NCI-H82 treated with DMSO at 0.1 percent for 48 hours (cell line): ENCODE measurements around the gene RFX2.
A peak's percentile ranks its signal among the peaks of the same experiment; 100 is the strongest.
"Not testable (repeated sequence)": the region's sequence is repeated elsewhere in the genome, so short reads cannot be mapped to it uniquely, and the experiment has no call there.

Experiments used
- DNase-seq: peaks from one replicate; lab custom pipeline; 2025; ENCODE audit not compliant: unreplicated experiment; lab: John Stamatoyannopoulos, UW

Gene RFX2

DNA sequence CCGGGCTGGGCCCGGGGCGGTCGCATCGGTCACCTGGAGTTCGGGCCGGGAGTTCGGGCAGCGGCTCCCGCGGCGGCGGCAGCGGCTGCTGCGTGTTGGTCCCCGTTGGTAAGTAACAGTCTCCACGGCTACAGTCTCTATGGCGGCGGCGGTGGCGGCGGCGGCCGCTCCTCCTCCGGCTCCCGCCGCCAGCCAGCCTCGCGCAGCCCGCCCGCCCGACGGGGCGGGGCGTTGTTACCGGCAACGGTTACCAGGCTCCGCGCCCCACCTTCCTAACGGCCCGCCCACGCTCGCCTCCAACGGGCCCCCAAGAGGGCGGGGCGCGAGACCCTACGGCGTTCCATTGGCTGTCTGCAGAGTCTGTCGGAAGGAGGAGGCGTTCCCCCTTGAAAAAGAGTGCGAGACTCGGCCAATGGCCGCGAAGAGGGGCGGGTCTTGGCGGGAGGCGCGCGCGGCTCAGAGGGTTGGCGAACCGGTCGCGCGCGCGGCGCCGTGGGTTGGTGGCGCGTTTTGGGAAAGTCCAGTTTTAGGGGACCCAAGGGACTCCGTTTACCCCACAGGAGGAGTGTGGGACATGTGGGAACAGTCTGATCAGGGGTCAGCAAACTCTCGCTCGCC is at the start of gene RFX2:
RFX2 (minus strand) TSS at position 141 of the 618 bp plus-strand sequence. CDS start 63,004 bp downstream, outside the sequence.
- peak; percentile 85 for DNase-seq

DNA sequence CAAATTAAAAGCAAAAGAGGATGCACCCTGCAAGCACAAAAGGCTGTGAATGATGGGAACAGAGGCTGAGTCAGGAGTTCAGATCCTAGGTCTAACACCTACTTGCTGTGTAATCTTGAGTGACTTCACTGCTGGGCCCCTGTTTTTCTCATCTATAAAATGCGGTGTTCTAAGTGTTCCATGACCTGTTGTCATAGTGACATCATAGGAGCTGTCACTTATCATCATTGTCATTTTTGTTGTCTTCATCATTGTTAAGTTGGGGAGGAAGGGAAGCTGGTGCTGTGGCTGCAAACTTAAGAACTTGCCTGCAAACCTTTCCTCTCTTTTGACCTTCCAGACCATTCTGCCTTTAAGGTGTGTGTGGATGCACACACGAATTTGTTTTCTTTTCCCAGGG is 45.7 kb upstream of the RFX2 start:
- DNase-seq: no peak

DNA sequence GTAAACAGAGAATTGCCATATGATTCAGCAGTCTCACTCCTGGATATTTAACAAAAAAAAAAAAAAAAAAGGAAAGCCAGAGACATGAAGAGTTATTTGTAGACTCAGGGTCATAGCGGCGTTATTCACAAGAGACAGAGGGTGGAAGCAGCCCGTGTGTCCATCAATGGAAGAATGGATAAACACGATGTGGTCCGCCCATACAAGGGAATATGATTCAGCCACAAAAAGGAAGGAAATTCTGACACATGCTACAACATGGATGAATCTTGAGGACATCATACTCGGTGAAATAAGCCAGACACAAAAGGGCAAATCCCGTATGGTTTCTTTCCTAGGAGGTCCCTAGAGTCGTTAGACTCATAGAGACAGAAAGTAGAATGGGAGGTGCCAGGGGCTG is 40.0 kb upstream of the RFX2 start:
- no peak for DNase-seq

DNA sequence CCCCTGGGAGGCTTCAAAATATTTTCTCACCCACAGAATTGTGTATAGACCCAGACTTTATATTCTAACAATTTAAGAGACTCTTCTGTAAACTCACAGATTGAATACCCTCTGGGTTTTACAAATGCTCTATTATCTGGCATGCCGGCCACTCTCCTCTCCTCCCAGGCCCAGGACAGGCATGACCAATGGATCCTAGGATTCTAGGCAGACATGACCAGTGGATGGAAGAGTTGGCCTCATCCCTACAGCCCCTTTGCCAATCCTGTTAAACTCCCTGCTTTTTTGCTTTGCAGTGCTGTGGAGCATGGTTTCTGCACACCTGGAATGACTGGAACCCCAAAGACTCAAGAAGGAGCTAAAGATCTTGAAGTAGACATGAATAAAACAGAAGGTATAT is 30.9 kb upstream of the RFX2 start:
- DNase-seq: no peak

DNA sequence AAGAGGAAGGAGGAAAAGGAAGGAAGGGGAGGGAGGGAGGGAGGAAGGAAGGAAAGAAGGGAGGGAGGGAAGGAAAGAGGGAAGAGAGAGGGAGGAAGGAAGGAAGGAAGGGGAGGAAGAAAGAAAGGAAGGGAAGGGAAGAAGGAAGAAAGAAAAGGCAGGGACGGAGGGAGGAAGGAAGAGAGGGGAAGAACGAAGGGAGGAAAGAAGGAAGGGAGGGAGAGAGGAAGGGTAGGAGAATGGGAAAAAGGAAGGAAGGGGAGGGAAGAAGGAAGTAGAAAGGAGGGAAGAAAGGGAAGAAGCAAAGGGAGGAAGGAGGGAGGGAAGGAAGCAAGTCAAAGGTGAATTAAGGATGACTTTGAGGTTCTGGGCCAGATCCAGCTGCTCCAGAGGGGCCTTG is 28.2 kb upstream of the RFX2 start:
- DNase-seq: no peak

DNA sequence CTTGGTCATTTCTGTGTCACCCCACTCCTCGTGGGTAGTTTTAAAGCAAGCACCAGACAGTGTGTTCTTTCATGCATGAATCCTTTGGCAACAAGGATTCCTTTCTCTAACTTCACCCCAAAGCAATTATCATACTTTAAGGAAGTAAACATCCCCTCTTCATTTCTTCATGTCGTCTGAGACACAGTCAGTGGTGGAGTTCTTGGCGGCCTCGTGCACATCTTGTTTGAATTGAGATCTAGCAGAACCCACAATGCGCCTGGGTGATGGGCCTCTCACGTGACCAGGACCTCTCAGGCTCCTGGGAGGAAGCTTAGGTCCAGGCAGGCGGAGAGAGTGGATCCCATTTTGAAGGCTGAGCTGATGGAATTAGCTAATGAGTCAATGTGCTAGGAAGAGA is 27.8 kb upstream of the RFX2 start:
- no peak for DNase-seq

DNA sequence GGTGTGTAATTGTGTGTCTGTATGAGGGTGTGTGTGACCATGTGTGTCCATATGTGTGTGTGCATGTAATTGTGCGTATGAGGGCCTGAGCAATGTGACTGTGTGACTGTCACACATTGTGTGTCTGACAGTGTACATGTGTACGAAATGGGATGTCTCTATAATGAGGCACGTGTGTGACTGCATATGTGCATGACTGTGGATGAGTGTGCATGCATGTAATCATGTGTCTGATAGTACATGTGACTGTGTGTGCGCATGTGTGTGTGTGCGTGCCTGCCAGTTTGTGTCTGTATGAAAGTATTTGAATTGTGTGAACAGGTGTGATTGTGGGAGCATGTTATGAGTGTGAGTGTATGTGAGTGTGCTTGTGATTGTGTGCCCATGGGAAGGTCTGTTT is 22.9 kb upstream of the RFX2 start:
- DNase-seq: no peak

DNA sequence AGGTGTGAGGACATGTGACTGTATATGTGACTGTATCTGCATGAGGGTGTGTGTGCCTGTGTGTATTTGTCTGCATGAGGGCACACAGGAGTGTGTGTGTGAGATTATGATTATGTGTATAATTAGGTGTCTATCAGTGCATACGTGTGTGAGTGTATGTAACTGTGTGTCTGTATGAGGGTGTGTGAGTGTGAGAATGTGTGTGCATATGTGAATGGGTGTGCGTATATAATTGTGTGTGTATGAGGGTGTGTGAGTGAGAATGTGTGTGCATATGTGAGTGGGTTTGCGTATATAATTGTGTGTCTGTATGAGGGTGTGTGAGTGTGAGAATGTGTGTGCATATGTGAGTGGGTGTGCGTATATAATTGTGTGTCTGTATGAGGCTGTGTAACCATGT is 22.2 kb upstream of the RFX2 start:
- no peak for DNase-seq

DNA sequence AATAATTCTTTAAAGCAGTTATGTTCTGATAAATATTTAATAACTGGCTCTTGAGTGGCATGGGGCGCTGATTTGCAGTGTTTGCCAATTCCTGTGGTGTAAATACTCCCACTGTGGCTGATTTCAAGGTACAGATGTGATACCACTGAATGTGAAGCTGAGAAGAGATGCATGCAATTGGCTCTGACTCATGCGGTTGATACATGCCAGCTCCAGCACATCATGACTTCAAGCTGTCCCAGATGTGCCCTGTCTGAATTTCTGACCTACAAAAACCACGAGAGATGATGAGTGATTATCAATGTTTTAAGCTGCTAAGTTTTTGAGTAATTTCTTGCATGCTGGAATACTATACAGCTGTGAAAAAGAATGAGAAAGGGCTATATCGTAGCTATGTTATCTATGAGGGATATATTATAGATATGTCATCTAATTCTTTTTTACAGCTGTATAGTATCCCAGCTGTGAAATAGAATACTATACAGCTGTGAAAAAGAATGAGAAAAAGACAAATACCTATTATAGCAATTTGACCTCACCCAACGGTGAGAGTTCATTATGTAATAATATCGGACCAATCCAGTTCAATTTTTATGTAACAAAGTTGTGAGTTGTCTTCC is 17.5 kb upstream of the RFX2 start:
- DNase-seq: no peak

DNA sequence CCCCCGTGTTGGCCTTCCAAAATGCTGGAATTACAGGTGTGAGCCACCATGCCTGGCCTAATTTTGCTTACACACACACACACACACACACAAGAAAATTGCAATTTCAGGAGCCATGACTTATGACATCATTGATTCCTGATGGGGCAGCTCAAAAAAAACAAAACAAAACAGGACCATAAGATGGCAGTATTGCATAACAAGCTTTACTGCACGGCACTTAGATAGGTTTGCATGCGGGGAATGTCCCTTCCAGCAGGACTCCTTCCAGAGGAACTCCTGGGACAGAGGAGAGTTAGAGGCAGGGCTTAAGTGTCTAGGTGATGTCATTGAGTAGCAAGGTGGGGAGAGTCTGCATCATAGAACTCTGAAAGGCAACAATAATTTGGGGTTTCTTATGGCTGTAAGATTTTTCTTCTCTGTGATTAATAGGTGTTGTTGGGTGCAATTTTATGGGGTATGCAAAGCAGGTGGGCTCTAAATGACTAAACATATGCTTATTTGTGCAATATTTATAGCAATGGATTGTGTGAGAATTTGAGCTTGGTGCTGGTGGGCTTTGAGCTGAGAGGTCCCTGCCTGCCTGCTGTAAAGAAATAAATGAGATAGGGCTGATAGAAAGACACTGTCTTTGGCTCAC is 16.2 kb upstream of the RFX2 start:
- peak; percentile 1 for DNase-seq

DNA sequence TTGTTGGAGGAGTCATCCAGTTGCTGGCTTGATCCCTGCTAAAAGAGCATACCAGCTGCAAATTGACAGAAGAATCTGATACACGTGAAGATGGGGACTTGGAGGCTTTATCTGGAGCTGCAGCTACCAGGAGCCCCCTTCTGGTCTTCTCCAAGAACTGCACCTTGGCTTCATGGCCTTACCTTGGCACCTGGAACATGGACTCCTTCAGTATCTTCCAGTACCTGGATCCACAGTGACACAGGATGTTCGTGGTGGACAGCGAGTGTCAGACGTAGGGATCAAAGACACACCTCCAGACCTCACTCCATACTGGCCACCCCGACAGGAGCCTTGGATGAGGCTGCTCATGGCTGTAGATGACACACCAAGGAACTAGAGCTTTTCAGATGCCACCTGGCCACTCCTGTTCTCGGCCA is 15.3 kb upstream of the RFX2 start:
- DNase-seq: peak; percentile 5

DNA sequence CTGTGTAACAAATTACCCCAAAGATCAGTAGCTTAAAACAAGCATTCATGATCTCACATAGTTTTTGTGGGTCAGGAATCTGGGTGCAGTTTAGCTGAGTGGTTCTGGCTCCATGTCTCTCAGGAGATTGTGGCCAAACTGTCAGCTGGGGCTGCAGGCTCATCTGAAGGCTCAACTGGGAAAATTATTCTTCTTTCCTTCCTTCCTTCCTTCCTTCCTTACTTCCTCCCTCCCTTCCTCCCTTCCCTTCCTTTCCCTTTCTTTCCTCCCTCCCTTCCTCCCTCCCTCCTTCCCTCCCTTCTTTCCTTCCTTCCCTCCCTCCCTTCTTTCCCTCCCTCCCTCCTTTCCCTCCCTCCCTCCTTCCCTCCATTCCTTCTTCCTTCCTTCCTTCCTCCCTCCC is 8.7 kb upstream of the RFX2 start:
- no peak for DNase-seq

DNA sequence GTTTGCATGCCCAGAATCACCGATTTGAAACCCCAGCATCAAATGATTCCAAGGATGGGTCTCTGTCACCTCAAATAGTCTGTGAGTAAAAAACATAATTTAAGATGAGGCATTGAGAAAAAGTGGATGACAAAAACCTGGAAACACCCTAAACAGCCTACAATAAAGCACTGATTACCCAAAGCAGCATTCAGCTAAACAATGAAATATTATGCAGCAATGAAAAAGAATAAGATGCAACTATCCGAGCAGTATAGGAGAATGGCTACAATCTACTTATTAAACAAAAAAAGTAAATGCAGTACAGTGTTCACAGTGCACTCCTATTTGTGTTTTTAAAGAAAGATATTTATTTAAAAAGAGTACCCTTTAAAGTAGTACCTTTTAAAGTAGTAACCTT is 7.7 kb upstream of the RFX2 start:
- DNase-seq: no peak

DNA sequence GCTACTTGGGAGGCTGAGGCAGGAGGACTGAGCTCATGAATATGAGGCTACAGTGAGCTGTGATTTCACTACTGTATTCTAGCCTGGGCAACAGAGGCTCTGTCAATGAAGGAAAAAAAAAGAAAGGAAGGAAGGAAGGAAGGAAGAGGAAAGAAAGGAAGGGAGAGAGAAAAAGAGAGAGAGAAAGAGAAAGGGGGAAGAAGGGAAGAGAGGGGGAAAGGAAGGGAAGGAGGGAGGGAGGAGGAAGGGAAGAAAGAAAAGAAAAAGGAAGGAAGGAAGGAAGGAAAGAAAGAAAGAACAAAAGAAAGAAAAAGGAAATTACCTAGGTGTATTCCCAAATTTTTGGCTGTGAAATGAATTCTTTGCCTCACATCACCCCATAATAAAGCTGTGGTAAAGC is 7.2 kb upstream of the RFX2 start:
- no peak for DNase-seq

DNA sequence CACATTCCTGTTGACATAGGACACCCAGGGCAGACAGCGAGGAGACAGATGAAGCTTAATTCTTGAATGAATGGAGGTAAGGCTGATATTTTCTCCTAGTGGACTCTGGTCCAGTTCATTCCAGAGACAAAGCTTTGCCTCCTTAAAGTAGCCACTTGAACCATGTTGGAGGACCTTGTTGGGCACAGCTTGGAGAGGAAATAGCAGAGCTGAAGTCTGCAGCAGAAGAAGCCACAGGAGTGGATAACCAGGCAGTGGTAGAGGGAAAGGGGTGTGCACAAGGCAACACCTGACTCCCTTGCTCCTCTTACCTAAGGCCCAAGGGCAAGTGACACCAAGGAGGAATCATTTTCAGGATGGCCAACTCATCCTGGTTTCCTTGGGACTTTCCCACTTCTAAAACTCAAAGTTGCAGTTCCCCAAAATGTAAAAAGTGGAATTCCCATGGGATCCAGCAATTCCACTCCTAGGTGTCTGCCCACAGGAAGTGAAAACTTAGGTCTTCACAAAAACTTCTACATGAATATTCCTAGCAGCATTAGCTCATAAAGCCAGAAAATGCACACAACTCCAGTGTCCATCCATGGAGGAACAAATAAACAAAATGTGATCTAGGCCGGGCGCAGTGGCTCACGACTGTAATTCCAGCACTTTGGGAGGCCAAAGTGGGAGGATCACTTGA is 6.6 kb upstream of the RFX2 start:
- no peak for DNase-seq

DNA sequence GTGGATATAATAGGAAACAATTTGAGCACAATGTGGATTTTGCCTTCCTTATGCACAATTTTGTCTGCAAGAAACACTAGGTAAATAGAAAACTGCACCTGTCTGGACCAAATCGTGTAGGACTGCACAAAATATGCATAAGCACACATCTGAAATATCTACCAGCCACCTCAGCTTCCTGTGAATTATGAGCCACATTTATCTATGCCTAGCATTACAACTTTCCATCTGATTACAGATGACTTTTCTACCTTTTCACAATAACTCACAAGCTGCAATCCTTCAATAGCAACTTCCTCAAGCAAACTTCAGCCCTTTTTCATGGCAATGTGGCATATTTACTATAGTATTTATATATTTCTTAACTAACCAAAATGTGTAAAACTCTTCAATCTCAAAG is 5.7 kb upstream of the RFX2 start:
- DNase-seq: no peak

DNA sequence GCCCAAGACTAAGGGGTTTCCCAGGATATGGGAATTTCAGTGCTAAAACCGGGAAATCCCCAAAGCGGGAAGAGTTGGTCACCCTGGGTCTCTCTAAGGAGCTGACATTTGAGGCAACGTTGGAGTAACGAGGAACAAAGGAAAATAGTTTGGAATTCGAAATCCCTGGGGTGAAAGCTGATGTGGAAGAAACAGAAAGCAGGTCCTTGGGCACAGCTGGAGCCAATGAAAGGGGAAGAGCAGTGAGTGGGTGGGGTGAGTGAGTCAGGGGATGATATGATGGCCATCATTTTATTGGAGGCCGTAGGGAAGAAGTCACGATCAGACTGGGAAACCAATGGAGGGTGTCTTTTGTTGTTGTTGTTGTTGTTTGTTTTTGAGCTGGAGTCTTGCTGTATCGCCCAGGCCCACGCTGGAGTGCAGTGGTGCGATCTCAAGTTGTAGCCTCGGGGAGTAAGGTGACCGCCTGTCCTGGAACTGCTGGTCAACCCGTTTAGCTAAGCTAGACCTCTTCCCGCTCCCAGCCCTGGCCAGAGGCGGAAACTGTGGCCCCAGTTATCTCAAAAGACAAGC is 3.4 kb upstream of the RFX2 start:
- no peak for DNase-seq

DNA sequence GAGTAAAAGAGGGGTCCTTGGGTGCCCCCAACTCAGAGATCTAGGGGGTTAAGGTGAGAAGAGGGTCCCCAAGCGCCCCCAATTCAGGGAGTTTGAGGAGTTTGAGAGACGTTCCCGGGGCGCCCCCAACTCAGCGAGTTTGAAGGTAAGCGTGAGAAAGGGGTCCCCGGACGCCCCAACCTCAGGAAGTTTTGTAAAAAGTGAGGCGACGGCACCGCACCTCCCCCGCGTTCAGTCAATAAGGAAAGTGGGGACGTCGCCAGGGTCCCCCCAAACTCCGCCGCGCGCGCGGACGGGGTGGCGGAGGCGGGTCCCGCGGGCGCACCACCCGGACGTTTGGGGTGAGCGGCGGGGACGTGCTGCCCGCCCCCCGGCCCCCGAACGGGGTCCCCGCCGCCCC is 353 bp downstream of the RFX2 start:
- DNase-seq: no peak

DNA sequence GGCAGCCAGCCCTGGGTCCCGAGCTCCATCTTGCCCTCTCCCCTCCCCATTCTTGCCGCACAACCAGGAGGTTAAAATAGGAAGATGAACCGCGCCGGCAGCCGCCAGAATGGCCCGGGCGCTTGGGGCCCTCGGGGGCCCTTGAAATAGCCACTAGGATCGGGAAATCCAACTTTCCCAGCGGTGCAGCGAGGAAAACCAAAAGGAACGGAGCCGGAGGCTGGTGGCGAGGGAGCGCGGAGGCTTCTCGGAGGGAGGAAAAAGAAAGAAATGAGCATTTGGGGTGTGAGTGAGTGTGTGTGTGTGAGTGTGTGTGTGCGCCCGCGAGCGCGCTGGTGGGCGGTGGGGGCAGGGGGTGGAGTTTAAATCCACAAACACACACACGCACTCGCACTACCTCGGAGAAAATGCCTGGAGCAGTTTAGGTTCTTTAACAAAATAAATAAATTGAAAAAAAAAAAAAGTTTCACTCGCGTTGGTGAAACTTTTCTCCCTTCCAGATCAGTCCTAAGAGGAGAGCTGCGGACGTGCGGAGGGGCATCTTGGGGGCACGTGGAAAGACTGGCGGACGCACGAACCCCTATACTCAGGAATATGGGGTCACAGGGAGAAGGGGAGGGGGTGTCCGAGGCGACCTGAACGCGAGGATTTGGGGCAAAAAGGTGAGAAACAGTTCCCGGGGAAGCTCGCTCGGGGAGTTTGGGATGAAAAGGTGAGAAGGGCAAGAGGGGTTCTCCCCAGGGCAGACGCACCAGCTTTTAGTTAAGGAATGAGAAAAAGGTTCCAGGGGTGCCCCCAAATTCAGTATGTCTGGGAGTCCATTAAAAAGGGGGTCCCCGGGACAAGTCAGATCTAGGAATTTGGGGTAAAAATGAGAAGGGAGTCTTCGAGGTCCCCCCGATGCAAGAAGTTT is 1.3 kb downstream of the RFX2 start:
- no peak for DNase-seq

DNA sequence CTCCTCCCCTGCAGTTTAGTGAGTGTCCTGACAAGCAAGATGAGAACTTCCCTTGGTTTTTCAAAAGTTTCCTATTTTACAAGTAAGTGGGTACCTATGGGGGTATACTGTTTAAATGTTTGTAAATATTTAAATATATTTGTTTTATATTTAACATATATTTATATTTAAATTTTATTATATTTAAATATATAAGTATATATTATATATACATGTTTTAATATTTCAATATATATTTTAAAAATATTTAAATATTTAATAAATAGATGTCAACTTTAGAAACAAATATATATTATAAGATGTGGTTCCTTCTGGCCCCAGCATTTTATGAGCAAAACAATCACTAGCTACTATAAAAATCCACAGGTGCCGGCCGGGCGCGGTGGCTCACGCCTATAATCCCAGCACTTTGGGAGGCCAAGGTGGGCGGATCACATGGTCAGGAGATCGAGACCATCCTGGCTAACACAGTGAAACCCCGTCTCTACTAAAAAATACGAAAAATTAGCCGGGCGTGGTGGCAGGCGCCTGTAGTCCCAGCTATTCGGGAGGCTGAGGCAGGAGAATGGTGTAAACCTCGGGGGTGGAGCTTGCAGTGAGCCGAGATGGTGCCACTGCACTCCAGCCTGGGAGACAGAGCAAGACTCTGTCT is 3.5 kb downstream of the RFX2 start:
- DNase-seq: not testable (repeated sequence)
